Upper lobe of left lung (tissue), 6 donors: ENCODE results near the gene PARP2. TPM values are rescaled to one million over a fixed set of nuclear protein-coding genes. Genes with fewer than 3 reads are reported as not detected.

Source experiments
- ATAC-seq, 2 donors: fragments of 200-7000 bp; cut with Tn5 transposase; one replicate each; pipeline ENCODE4 v1.9.1; 2022; ENCODE audit warnings: mild to moderate bottlenecking in 2 of 2, moderate library complexity in 2 of 2; ENCODE audit not compliant: low FRiP score in 2 of 2
- DNase-seq, 2 donors: peaks; one replicate each; pipeline ENCODE4 v3.0.0-alpha.2; 2019 to 2020
- H3K27ac ChIP-seq, 4 donors: fragments of 200-600 bp; sonication (generic); one replicate each; pipeline ENCODE4 v1.5.1; 2016 to 2019
- H3K27me3 ChIP-seq, 4 donors: fragments of 200-600 bp; sonication (generic); one replicate each; pipeline ENCODE4 v1.5.1; 2017 to 2019
- H3K36me3 ChIP-seq, 4 donors: fragments of 200-600 bp; sonication (generic); one replicate each; pipeline ENCODE4 v1.5.1; 2016 to 2019
- H3K4me1 ChIP-seq, 4 donors: fragments of 200-600 bp; sonication (generic); one replicate each; pipeline ENCODE4 v1.5.1; 2018 to 2019
- H3K4me3 ChIP-seq, 4 donors: fragments of 200-600 bp; sonication (generic); one replicate each; pipeline ENCODE4 v1.5.1; 2017 to 2019; ENCODE audit warnings: mild to moderate bottlenecking in 2 of 4, moderate library complexity in 1 of 4
- H3K9me3 ChIP-seq, 4 donors: fragments of 200-600 bp; sonication (generic); one replicate each; pipeline ENCODE4 v1.5.1; 2018 to 2019
- CTCF ChIP-seq, 6 experiments: fragments of 450-650 bp in 4 of 6; fragments of 200-600 bp in 2 of 6; sonication (generic) in 2 of 6; IDR thresholded peaks; one replicate each; pipeline ENCODE4 v1.5.1; 2016 to 2019; ENCODE audit warnings: antibody characterized with exemption in 6 of 6
- EP300 ChIP-seq, 4 donors: sonication (generic); formaldehyde crosslinking; IDR thresholded peaks; one replicate each; pipeline ENCODE4 v1.5.1; 2017; ENCODE audit warnings: antibody characterized with exemption in 4 of 4, control low read depth in 2 of 4
- POLR2A ChIP-seq, 4 donors: fragments of 450-650 bp; IDR thresholded peaks; one replicate each; pipeline ENCODE4 v1.5.1; 2016 to 2017; ENCODE audit warnings: antibody characterized with exemption in 4 of 4, mild to moderate bottlenecking in 2 of 4
- POLR2AphosphoS5 ChIP-seq, 2 donors: sonication (generic); formaldehyde crosslinking; IDR thresholded peaks; one replicate each; pipeline ENCODE4 v1.5.1; 2017; ENCODE audit warnings: antibody characterized with exemption in 2 of 2
- WGBS, 2 donors: methylation state at CpG; one replicate each; pipeline ENCODE4 v1.1.5; 2017 to 2018; 5-methylcytosine and 5-hydroxymethylcytosine counted together
- total RNA-seq, 6 donors: library from RNA; depleted of rRNA in 4 of 6; stranded (reverse); fragments of >200 nt in 4 of 6; gene quantifications; one replicate each; pipeline versions ENCODE4 v1.1.0 to v1.2.1, GENCODE V29; 2016 to 2021
- donor health status: DM: no; HTN: no; CAD: no; lungs with moderate emphysema.
- donor health status: DM: no; HTN: yes; CAD: no; lungs with severe emphysema.

PARP2 gene
- total RNA-seq, 6 donors from 2014 or later, result 11.6 to 31.4 (median 17.6) TPM

DNA sequence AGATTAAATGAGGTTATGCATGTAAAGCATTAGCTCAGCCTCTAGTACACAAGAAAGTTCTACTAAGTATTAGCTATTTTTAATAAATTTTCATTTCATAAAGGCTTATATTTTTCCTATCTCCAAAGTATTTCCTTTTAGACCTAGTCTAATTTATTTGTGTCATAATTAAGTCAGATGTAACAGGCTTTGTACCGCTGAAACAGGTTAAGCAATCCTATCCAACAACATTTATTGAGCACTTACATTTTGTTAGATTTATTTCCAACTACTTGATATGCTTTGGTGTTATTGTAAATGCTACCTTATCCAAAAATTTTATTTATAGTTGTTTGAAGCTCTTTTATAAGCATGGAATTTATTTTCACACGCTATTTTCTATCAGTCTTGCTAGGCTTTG lies 1.8 kb upstream of the PARP2 start:
- ATAC-seq (no peak), DNase-seq (no peak)
- Histone ChIP-seq H3K4me3 (peak overlapping the region; percentile 50 to 74 (median 66)), H3K4me1 (peaks cover 6 to 18% (median 8%) of the 10 kb centered on the region in 4 donors), H3K27ac (peak overlapping the region in 3 of 4 donors; percentile 86 to 90 (median 87)), H3K36me3 (peaks cover 0 to 16% (median 2%) of the 10 kb centered on the region in 4 donors), H3K27me3 (no peaks in the 10 kb centered on the region), H3K9me3 (no peaks in the 10 kb centered on the region)
- 40 to 53% methylated on average over 2 of the region's 2 CpGs for WGBS, 2 donors
- TF ChIP-seq EP300 (IDR thresholded peaks at IDR 0.05), result no peak
- no peak for TF ChIP-seq CTCF (IDR thresholded peaks at IDR 0.05)

- Histone ChIP-seq H3K27me3 (no peaks in the 10 kb centered on the region), H3K27ac (peak overlapping the region; percentile 86 to 92 (median 88)), H3K4me1 (peaks cover 6 to 18% (median 8%) of the 10 kb centered on the region in 4 donors), H3K36me3 (peaks cover 0 to 24% (median 7%) of the 10 kb centered on the region in 4 donors), H3K9me3 (no peaks in the 10 kb centered on the region), H3K4me3 (peak overlapping the region; percentile 24 to 74 (median 66))
- no peak for DNase-seq
- 1% methylated on average over 3 of the region's 3 CpGs for WGBS, 2 donors
- TF ChIP-seq EP300 (IDR thresholded peaks at IDR 0.05) (no peak), CTCF (IDR thresholded peaks at IDR 0.05) (no peak), POLR2AphosphoS5 (IDR thresholded peaks at IDR 0.05) (no peak), POLR2A (IDR thresholded peaks at IDR 0.05) (no peak)
- ATAC-seq, result no peak
Observed at GRCh38 chr14:20343862-20344220, 406 bp downstream of the PARP2 start.

- no peak for TF ChIP-seq POLR2A (IDR thresholded peaks at IDR 0.05)
- no peak for TF ChIP-seq CTCF (IDR thresholded peaks at IDR 0.05)
- TF ChIP-seq EP300 (IDR thresholded peaks at IDR 0.05), result no peak
- no peak for TF ChIP-seq POLR2AphosphoS5 (IDR thresholded peaks at IDR 0.05)
- WGBS, 2 donors, result 91 to 100% methylated on average over 1 of the region's 1 CpG
- peaks cover 0 to 39% (median 13%) of the 10 kb centered on the region in 4 donors for H3K36me3 ChIP-seq
- peaks cover 6 to 18% (median 8%) of the 10 kb centered on the region in 4 donors for H3K4me1 ChIP-seq
- H3K9me3 ChIP-seq, result no peaks in the 10 kb centered on the region
- no peak for ATAC-seq
- no peak for DNase-seq
- H3K27me3 ChIP-seq, result no peaks in the 10 kb centered on the region
- H3K27ac ChIP-seq, result no peak overlapping the region
- no peak overlapping the region for H3K4me3 ChIP-seq
Observed at GRCh38 chr14:20345366-20345765, 1.9 kb downstream of the PARP2 start.

DNA sequence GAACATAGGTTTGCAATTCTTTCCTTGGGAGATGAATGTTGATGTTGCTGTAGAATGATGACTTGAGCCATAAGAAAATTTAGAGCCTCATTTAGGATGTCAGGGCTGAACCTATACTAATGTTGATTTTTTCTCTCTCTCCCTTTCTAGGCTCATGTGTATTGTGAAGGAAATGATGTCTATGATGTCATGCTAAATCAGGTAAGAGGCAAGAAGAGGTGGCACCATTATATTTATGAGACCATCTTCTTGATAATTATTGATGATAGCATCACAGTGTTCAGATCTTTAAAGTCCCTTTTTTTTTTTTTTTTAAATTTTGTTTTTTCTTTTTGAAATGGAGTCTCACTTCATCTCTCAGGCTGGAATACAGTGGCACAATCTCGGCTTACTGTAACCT lies 3.3 kb downstream of the PARP2 start:
- no peak for DNase-seq
- TF ChIP-seq POLR2A (IDR thresholded peaks at IDR 0.05), result no peak
- no peak for TF ChIP-seq CTCF (IDR thresholded peaks at IDR 0.05)
- no peak for TF ChIP-seq EP300 (IDR thresholded peaks at IDR 0.05)
- 90 to 94% methylated on average over 1 of the region's 1 CpG for WGBS, 2 donors

GRCh38 chr14:20347747-20348146 lies 4.3 kb downstream of the PARP2 start:
- Histone ChIP-seq H3K27ac (no peak overlapping the region), H3K27me3 (no peaks in the 10 kb centered on the region), H3K4me3 (no peak overlapping the region), H3K36me3 (peaks cover 10 to 63% (median 28%) of the 10 kb centered on the region in 4 donors), H3K4me1 (peaks cover 4 to 12% (median 7%) of the 10 kb centered on the region in 4 donors), H3K9me3 (no peaks in the 10 kb centered on the region)
- 93 to 98% methylated on average over 3 of the region's 3 CpGs for WGBS, 2 donors
- no peak for DNase-seq
- no peak for ATAC-seq
- no peak for TF ChIP-seq CTCF (IDR thresholded peaks at IDR 0.05)
- TF ChIP-seq POLR2AphosphoS5 (IDR thresholded peaks at IDR 0.05), result no peak
- TF ChIP-seq POLR2A (IDR thresholded peaks at IDR 0.05), result no peak
- TF ChIP-seq EP300 (IDR thresholded peaks at IDR 0.05), result no peak

More for the DNA sequence above, 3.3 kb downstream of the PARP2 start:
- H3K9me3 ChIP-seq, result no peaks in the 10 kb centered on the region
- H3K27me3 ChIP-seq, result no peaks in the 10 kb centered on the region
- peaks cover 0 to 53% (median 19%) of the 10 kb centered on the region in 4 donors for H3K36me3 ChIP-seq
- no peak overlapping the region for H3K4me3 ChIP-seq
- ATAC-seq, result no peak
- peaks cover 6 to 16% (median 8%) of the 10 kb centered on the region in 4 donors for H3K4me1 ChIP-seq
- no peak overlapping the region for H3K27ac ChIP-seq
